SK-N-SH (cell line): Measurements from ENCODE around the gene MYO9B. TPM values are rescaled to one million over a fixed set of nuclear protein-coding genes. Genes with fewer than 3 reads are reported as not detected.

Source experiments
- CTCF ChIA-PET: fragments of 300-600, 350-600 bp; formaldehyde crosslinking; extraction: SDS; loops from one replicate; lab custom pipeline; 2021; lab: Yijun Ruan, JAX
- POLR2A ChIA-PET: fragments of 350-600 bp; sonication (Branson Sonifier 250); formaldehyde crosslinking; extraction: SDS; loops from one replicate; lab custom pipeline; 2020; ENCODE audit warnings: antibody characterized with exemption, inconsistent platforms; lab: Yijun Ruan, JAX
- DNase-seq: peaks from one replicate; pipeline ENCODE4 v3.0.0; 2012
- H2AFZ ChIP-seq: fragments of 200-600 bp; sonication (generic); 2 replicates; pipeline ENCODE4 v1.8.1; 2016; ENCODE audit warnings: antibody characterized with exemption, mild to moderate bottlenecking, low read depth
- H3F3A ChIP-seq: fragments of 200-600 bp; sonication (generic); replicated peaks from 2 replicates; pipeline ENCODE3; 2016; ENCODE audit warnings: antibody characterized with exemption, mild to moderate bottlenecking; ENCODE audit not compliant: insufficient read depth
- H3K27ac ChIP-seq, 2 experiments: fragments of 200-500 bp in 1 of 2; fragments of 200-600 bp in 1 of 2; sonication (Bioruptor generic) in 1 of 2; sonication (generic), shearing (Covaris generic) in 1 of 2; 2 replicates each; pipeline versions ENCODE4 v1.5.1 to v1.6.1; 2014 to 2016; ENCODE audit warnings: low read depth in 2 of 2, inconsistent platforms in 1 of 2, low read length in 1 of 2, mild to moderate bottlenecking in 1 of 2, mixed read lengths in 1 of 2
- H3K27me3 ChIP-seq: fragments of 200-600 bp; sonication (generic), shearing (Covaris generic); 2 replicates; pipeline ENCODE4 v1.6.1; 2016; ENCODE audit warnings: mixed run types; ENCODE audit not compliant: insufficient read depth
- H3K36me3 ChIP-seq, 2 experiments: fragments of 200-500 bp in 1 of 2; fragments of 200-600 bp in 1 of 2; sonication (Bioruptor generic) in 1 of 2; sonication (generic) in 1 of 2; replicated peaks in 1 of 2; 2 replicates each; pipeline versions ENCODE3 to v1.5.1; 2014 to 2016; ENCODE audit warnings: low read length in 1 of 2, mild to moderate bottlenecking in 1 of 2; ENCODE audit not compliant: insufficient read depth in 2 of 2, control insufficient read depth in 1 of 2
- H3K4me1 ChIP-seq, 2 experiments: fragments of 200-500 bp in 1 of 2; fragments of 200-600 bp in 1 of 2; sonication (Bioruptor generic) in 1 of 2; sonication (generic), shearing (Covaris generic) in 1 of 2; 2 replicates each; pipeline versions ENCODE4 v1.5.1 to v1.6.1; 2014 to 2016; ENCODE audit warnings: low read depth in 1 of 2, low read length in 1 of 2, mixed run types in 1 of 2; ENCODE audit not compliant: insufficient read depth in 2 of 2, control insufficient read depth in 1 of 2
- H3K4me2 ChIP-seq: fragments of 200-600 bp; sonication (generic), shearing (Covaris generic); 2 replicates; pipeline ENCODE4 v1.6.1; 2017; ENCODE audit warnings: mixed run types
- H3K4me3 ChIP-seq, 2 experiments: fragments of 200-500 bp in 1 of 2; fragments of 200-600 bp in 1 of 2; sonication (Bioruptor generic) in 1 of 2; sonication (generic), shearing (Covaris generic) in 1 of 2; 2 replicates each; pipeline versions ENCODE4 v1.5.1 to v1.8.1; 2014 to 2016; ENCODE audit warnings: low read depth in 2 of 2, inconsistent platforms in 1 of 2, low read length in 1 of 2, mild to moderate bottlenecking in 1 of 2, mixed read lengths in 1 of 2, moderate library complexity in 1 of 2
- H3K79me2 ChIP-seq: fragments of 200-600 bp; sonication (generic); 2 replicates; pipeline ENCODE4 v1.8.1; 2017; ENCODE audit warnings: mild to moderate bottlenecking; ENCODE audit not compliant: insufficient read depth
- H3K9ac ChIP-seq: fragments of 200-600 bp; sonication (generic); 2 replicates; pipeline ENCODE4 v1.6.1; 2017; ENCODE audit warnings: mixed run types
- H3K9me2 ChIP-seq: fragments of 200-600 bp; sonication (generic); 2 replicates; pipeline ENCODE4 v1.6.1; 2017; ENCODE audit warnings: mixed run types
- H3K9me3 ChIP-seq: fragments of 200-600 bp; sonication (generic); 2 replicates; pipeline ENCODE4 v1.6.1; 2017; ENCODE audit warnings: mixed run types, mild to moderate bottlenecking, moderate library complexity
- H4K20me1 ChIP-seq: fragments of 200-600 bp; sonication (generic); 2 replicates; pipeline ENCODE4 v1.6.1; 2017; ENCODE audit warnings: mild to moderate bottlenecking, mixed run types; ENCODE audit not compliant: insufficient read depth
- EP300 ChIP-seq, 2 experiments: IDR thresholded peaks; 2 replicates each; pipeline versions ENCODE4 v1.4.0 to v1.6.1; 2012; ENCODE audit warnings: borderline replicate concordance in 1 of 2, low read depth in 1 of 2, low read length in 1 of 2
- EZH2phosphoT487 ChIP-seq: fragments of 200-600 bp; sonication (generic); IDR thresholded peaks from 2 replicates; pipeline ENCODE4 v1.6.1; 2017; ENCODE audit warnings: low read depth, mixed run types, mild to moderate bottlenecking, antibody characterized with exemption, moderate library complexity, borderline replicate concordance
- FOSL2 ChIP-seq: IDR thresholded peaks from 2 replicates; pipeline ENCODE4 v1.4.0; 2012; ENCODE audit warnings: low read depth, mild to moderate bottlenecking, moderate library complexity, borderline replicate concordance
- IRF3 ChIP-seq: fragments of 150-350 bp; IDR thresholded peaks from 2 replicates; pipeline ENCODE4 v1.6.1; 2016; ENCODE audit warnings: mild to moderate bottlenecking, low read depth, low read length
- MEF2A ChIP-seq: IDR thresholded peaks from 2 replicates; pipeline ENCODE4 v1.4.0; 2012; ENCODE audit warnings: low read depth, borderline replicate concordance
- NFIC ChIP-seq: IDR thresholded peaks from 2 replicates; pipeline ENCODE4 v1.4.0; 2012; ENCODE audit warnings: borderline replicate concordance
- POLR2AphosphoS5 ChIP-seq: IDR thresholded peaks from 2 replicates; pipeline ENCODE4 v1.6.1; 2012; ENCODE audit warnings: low read depth, low read length
- RAD21 ChIP-seq: IDR thresholded peaks from 2 replicates; pipeline ENCODE4 v1.6.1; 2012; ENCODE audit warnings: mild to moderate bottlenecking, low read length
- REST ChIP-seq: IDR thresholded peaks from 2 replicates; pipeline ENCODE4 v1.6.1; 2012; ENCODE audit warnings: mild to moderate bottlenecking, low read depth, low read length, moderate library complexity
- RFX5 ChIP-seq: IDR thresholded peaks from 2 replicates; pipeline ENCODE4 v1.6.1; 2012; ENCODE audit warnings: mild to moderate bottlenecking, improper control_type of control experiment, low read length
- RXRA ChIP-seq: IDR thresholded peaks from 2 replicates; pipeline ENCODE4 v1.4.0; 2012; ENCODE audit warnings: low read depth, mild to moderate bottlenecking, borderline replicate concordance
- SIN3A ChIP-seq: IDR thresholded peaks from 2 replicates; pipeline ENCODE4 v1.6.1; 2012; ENCODE audit warnings: low read depth, mild to moderate bottlenecking, low read length, moderate library complexity, borderline replicate concordance
- TEAD4 ChIP-seq: IDR thresholded peaks from 2 replicates; pipeline ENCODE4 v1.4.0; 2012; ENCODE audit warnings: mild to moderate bottlenecking, borderline replicate concordance; ENCODE audit not compliant: insufficient read depth
- USF1 ChIP-seq: IDR thresholded peaks from 2 replicates; pipeline ENCODE4 v1.4.0; 2012; ENCODE audit warnings: low read depth, borderline replicate concordance
- ZBTB33 ChIP-seq: IDR thresholded peaks from 2 replicates; pipeline ENCODE4 v1.4.0; 2012; ENCODE audit warnings: low read depth, borderline replicate concordance
- WGBS: methylation state at CpG from one replicate; pipeline ENCODE4 v1.1.6; 2017; ENCODE audit warnings: low lambda C conversion rate; 5-methylcytosine and 5-hydroxymethylcytosine counted together
- polyA plus RNA-seq, 3 experiments: library from polyadenylated mRNA; depleted of rRNA; stranded (reverse); fragments of >200 nt; gene quantifications; 2 replicates each; pipeline ENCODE4 v1.2.3, GENCODE V29; 2012

The MYO9B gene
- polyA plus RNA-seq, 1 of the 3 experiments (the other 2 are of a cell fraction) = 37.6 TPM

GRCh38 chr19:17240062-17240752, 164.6 kb downstream of the MYO9B start:
- Histone ChIP-seq H2AFZ (no peak overlapping the region), H3K27me3 (no peaks in the 10 kb centered on the region), H3K27ac (no peak overlapping the region), H3K9ac (no peak overlapping the region), H3K4me1 (peaks cover 2 to 22% of the 10 kb centered on the region in 2 experiments; a peak in 2 of 4 replicates), H3K9me2 (no peaks in the 10 kb centered on the region), H3F3A (peaks cover 20% of the 10 kb centered on the region), H3K36me3 (peaks cover 3 to 7% of the 10 kb centered on the region in 2 experiments), H3K79me2 (peaks cover 84% of the 10 kb centered on the region), H4K20me1 (peaks cover 16% of the 10 kb centered on the region; the same call in 1 of the 2 replicates), H3K9me3 (no peaks in the 10 kb centered on the region), H3K4me3 (no peak overlapping the region), H3K4me2 (no peak overlapping the region)
- CTCF ChIA-PET = no interaction called here
- POLR2A ChIA-PET = no interaction called here
- TF ChIP-seq FOSL2 (no peak), IRF3 (no peak), POLR2AphosphoS5 (no peak), REST (no peak), RFX5 (no peak), ZBTB33 (no peak), SIN3A (no peak), RAD21 (no peak), EZH2phosphoT487 (no peak), USF1 (no peak), TEAD4 (no peak), RXRA (no peak), MEF2A (no peak), EP300 (IDR thresholded peaks at IDR 0.05; ENCODE audit: borderline replicate concordance in 1 of 2, low read depth in 1 of 2, low read length in 1 of 2) (no peak), NFIC (no peak)
- WGBS = 79% methylated on average over 22 of the region's 24 CpGs
- DNase-seq = no peak
